ENCODE data around the gene ZFP36.

The ZFP36 gene

DNA sequence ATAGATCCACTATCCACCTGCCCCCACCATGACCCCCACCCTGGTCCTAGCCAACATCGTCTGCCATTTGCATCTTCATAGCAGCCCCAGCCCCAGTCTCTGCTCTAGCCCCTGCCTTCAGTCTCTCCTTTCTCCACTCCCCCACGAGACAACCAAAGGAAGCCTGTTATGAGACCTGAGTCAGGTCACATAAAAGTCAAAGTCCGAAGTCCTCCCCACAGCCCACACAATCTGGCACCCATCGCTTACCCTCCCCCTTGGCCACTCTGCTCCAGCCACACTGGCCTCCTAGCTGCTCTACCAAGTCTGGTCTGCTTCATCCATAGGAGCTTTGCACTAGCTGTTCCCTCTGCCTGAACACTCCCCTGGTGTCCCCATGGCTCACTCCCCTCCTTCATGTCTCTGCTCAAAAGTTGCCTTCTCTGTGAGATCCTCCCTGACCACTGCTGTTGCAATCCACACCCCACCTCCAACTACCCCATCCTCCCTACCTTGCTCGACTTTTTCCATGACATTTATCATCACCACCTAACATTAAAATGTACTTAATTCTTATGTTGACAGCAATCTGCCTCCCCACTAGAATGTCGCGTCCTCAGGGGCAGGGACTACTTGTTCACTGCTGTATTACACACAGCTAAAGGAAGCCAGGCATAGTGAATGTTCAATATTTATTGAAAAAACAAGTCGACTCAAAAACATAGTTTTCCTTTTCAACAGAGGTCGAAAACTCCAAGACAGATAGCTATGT is 4.6 kb downstream of the ZFP36 start:
- no peak for DNase-seq (ENCODE audit: low read depth)
- TF ChIP-seq, protein P1, sequence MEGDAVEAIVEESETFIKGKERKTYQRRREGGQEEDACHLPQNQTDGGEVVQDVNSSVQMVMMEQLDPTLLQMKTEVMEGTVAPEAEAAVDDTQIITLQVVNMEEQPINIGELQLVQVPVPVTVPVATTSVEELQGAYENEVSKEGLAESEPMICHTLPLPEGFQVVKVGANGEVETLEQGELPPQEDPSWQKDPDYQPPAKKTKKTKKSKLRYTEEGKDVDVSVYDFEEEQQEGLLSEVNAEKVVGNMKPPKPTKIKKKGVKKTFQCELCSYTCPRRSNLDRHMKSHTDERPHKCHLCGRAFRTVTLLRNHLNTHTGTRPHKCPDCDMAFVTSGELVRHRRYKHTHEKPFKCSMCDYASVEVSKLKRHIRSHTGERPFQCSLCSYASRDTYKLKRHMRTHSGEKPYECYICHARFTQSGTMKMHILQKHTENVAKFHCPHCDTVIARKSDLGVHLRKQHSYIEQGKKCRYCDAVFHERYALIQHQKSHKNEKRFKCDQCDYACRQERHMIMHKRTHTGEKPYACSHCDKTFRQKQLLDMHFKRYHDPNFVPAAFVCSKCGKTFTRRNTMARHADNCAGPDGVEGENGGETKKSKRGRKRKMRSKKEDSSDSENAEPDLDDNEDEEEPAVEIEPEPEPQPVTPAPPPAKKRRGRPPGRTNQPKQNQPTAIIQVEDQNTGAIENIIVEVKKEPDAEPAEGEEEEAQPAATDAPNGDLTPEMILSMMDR (IDR thresholded peaks at IDR 0.05; ENCODE audit: control insufficient read depth, insufficient read depth, low read depth, low read length, missing control alignments): no peak
- H3K4me3 ChIP-seq (ENCODE audit: control insufficient read depth, low read depth, low read length): no peak overlapping the region; the same call in 1 of the 2 replicates

DNA sequence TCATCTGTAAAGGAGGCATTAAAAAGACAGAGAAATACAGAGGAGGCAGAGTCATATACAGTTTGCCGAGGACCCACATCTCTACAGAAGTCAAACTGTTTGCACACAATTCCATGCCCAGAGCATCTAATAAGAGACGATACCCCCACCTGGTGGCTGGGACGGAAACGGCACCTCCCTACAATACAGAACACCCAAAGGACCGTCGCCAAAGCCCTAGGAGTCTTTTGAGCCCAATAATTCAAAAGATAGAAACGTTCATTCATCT is 5.1 kb downstream of the ZFP36 start:
- peak; percentile 76 for DNase-seq (ENCODE audit: low read depth)
- TF ChIP-seq, protein P1 (IDR thresholded peaks at IDR 0.05; ENCODE audit: control insufficient read depth, insufficient read depth, low read depth, low read length, missing control alignments): peak; percentile 84
- no peak overlapping the region for H3K4me3 ChIP-seq (ENCODE audit: control insufficient read depth, low read depth, low read length)

DNA sequence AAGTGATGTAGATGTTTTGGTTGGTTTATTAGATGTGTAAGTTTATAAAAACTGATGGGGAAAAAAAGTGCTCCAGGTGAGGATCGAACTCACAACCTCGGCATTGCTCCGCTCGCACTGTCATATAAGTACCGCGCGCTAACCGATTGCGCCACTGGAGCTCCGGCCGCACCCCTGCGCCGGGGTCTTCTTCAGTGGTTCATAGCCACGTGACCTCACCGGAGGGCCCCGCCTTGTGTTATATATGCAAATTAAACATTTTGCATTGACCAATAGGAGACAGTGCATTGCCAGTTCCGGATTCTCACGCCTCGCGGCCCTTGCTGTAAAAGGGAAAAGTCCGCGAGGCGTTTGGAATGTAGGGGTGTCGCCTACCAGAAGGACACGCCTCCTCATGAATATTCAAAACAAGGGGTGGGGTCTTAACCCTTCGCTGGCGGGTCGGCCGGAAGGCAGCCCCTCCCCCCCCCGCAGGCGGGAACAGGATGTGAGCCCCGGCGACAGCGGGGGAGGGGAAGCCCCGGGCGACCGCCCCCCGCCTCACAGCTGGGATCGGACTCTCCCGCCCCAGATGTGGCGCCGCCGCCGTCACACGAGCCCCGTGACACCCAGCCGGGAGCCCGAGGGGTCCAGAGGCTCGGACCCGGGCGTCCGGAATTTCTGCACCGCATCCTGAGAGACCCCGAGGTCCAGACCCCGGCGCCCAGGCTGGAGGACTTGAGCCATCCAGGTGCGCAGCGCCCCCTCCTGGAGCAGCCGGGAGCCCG is 5.6 kb downstream of the ZFP36 start, which contains the start of gene PLEKHG2:
Gene PLEKHG2, plus strand, starts transcription at position 570 of the 767 bp plus-strand sequence. CDS start 1,418 bp downstream, outside the sequence.
- peak; percentile 99 for DNase-seq (ENCODE audit: low read depth)
- TF ChIP-seq, protein P1 (IDR thresholded peaks at IDR 0.05; ENCODE audit: control insufficient read depth, insufficient read depth, low read depth, low read length, missing control alignments): peak; percentile 87
- peak within 1 kb of the TSS; percentile 65 for H3K4me3 ChIP-seq (ENCODE audit: control insufficient read depth, low read depth, low read length)

DNA sequence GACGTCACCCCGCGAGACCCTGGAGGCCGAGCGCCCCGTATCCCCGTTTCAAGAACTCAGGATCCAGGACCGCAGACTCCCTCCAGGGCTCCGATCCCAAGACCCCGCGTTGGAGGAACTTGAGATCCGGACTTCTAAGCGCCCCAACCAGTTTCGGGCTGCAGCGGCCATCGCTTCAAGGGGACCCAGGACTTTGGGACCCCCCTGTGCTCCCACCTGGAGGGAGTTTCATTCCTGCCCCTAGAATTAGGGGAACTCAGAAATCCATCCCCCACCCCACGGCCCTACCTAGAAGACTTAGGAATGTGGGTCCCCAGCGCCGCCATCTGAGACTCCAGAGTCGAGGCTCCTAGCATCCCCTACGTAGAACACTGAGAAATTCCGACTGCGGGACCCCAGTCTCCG is 6.2 kb downstream of the ZFP36 start:
- no peak for DNase-seq (ENCODE audit: low read depth)
- TF ChIP-seq, protein P1 (IDR thresholded peaks at IDR 0.05; ENCODE audit: control insufficient read depth, insufficient read depth, low read depth, low read length, missing control alignments): no peak
- peak overlapping the region; percentile 65 for H3K4me3 ChIP-seq (ENCODE audit: control insufficient read depth, low read depth, low read length)

DNA sequence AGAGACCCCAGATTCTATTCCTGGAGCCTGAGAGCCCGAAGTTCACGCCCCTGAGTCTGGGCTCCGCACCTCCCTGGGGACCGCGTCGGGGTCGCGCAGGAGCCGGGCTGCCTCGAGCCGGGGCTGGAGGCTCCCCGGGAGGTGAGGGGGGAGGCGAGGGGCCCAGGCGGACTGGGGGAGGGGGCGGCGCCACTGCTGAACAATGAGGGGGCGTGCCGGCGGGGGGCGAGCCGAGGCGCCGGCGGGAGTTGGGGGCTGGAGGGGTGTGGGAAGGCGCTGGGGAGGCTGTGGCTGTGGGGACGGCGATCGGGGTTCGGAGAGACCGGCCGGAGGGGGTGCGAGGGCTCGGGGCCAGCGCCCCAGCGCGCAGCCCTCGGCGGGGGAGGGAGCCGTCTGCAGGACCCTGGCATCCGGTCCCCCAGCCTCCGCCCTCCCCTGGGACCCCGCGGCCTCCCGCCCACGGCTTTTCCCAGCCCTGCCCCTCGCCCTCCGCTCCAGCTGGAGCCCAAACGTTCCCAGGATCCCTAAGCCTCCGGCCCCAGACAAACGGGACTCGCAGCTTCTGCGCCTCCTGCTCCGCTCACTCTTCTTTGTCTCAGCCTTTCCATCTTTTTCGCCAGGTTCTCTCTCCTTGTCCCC is 6.7 kb downstream of the ZFP36 start:
- peak overlapping the region; percentile 65 for H3K4me3 ChIP-seq (ENCODE audit: control insufficient read depth, low read depth, low read length)
- no peak for DNase-seq (ENCODE audit: low read depth)
- TF ChIP-seq, protein P1 (IDR thresholded peaks at IDR 0.05; ENCODE audit: control insufficient read depth, insufficient read depth, low read depth, low read length, missing control alignments): no peak

DNA sequence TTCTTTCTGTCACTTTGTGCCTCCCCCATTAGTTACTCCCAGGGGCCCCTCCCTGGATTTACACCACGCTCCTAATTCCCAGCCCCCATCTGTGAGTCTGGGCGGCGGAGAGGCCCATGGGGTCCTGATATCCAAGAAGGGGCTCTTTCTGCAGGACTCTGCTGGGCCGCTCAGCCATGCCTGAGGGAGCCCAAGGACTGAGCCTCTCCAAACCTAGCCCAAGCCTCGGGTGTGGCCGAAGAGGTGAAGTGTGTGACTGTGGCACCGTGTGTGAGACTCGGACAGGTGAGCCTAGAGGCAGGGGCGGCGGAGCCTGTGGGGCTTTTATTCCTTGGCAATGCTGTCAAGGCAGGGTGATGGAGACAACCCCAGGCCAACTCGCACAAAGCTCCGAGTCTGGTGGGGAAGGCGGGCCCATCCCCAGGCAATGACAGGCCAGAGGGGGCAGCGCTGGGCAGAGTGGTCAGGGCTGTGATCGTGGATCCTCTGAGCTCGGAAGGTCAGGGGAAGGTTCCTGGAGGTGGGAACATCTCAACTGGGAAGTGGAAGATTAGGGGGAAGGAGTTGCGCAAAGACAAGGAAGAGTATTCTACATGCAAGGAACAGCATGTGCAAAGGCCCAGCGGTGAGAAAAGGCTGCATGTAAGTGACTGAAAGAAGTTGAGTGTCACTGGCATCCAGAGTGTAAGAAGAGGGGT is 7.4 kb downstream of the ZFP36 start:
- TF ChIP-seq, protein P1 (IDR thresholded peaks at IDR 0.05; ENCODE audit: control insufficient read depth, insufficient read depth, low read depth, low read length, missing control alignments): peak; percentile 43
- H3K4me3 ChIP-seq (ENCODE audit: control insufficient read depth, low read depth, low read length): peak overlapping the region; percentile 65
- DNase-seq (ENCODE audit: low read depth): no peak

Data from AG09309 (cell line).